ENCODE data around the gene STAMBP. TPM values are rescaled to one million over a fixed set of nuclear protein-coding genes. Genes with fewer than 3 reads are reported as not detected.

Gene STAMBP
- total RNA-seq, 2 donors from 2014 or later: 22.1 to 25.3 TPM

DNA sequence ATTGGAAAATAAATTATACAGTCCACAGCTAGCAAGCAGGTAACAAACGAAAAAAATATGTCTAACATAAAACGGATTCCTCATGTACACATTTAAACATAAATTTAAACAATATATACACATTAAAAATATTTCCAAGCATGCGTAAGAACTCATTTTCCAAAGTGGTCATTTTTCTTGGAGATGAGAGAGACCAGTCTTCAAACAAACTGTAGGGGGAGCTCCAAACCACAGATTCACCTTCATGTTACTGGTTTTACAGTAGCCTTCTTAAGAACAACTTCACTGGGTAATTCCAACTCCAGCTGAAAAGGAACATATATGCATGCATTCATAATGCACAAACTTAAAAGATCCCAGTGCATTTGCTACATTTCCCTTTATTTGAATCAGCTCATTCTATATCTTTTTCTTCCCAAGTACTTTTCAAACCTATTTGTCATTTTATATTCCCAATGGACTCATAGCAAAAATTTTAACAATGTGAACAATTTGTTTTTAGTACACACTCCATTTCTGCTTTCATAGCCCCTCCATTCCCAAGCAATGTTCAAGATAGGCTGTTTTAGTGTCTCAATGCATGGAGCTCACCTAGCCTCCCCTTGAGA lies 4.7 kb upstream of the STAMBP start:
- no peak overlapping the region for H3K4me3 Mint-ChIP-seq

DNA sequence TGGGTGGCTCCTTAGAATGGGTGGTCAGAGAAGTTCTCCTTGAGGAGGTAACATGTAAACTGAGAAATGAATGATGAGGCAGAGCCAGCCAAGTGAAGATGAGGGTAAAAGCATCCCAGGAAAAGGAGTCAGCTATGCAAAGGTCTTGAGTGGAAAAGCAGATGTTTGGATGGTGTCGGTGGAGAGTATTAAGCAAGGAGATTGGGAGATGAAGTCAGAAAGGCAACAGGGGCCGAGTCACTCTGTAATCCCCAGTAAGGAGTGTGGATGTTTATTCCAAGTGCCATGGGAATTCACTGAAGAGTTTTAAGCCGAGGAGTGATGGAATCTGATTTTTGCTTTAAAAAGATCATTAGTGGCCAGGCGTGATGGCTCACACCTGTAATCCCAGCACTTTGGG lies 3.4 kb upstream of the STAMBP start:
- H3K4me3 Mint-ChIP-seq: no peak overlapping the region
- no peak overlapping the region for H3K27ac Mint-ChIP-seq
- ATAC-seq (no peak), DNase-seq (no peak)
- no peaks in the 10 kb centered on the region for H3K9me3 ChIP-seq (ENCODE audit: control insufficient read depth, low read length, poor library complexity, severe bottlenecking)
- H3K4me1 Mint-ChIP-seq: peaks cover 27% of the 10 kb centered on the region
- peaks cover 6% of the 10 kb centered on the region for H3K27me3 Mint-ChIP-seq
- peaks cover 2% of the 10 kb centered on the region for H3K36me3 Mint-ChIP-seq (ENCODE audit: low read depth)

More for the DNA sequence above, 4.7 kb upstream of the STAMBP start:
- no peaks in the 10 kb centered on the region for H3K9me3 ChIP-seq (ENCODE audit: control insufficient read depth, low read length, poor library complexity, severe bottlenecking)
- peaks cover 2% of the 10 kb centered on the region for H3K36me3 Mint-ChIP-seq (ENCODE audit: low read depth)
- DNase-seq (no peak), ATAC-seq (peak; percentile 31)
- peak overlapping the region; percentile 75 for H3K27ac Mint-ChIP-seq
- H3K4me1 Mint-ChIP-seq: peaks cover 14% of the 10 kb centered on the region
- H3K27me3 Mint-ChIP-seq: peaks cover 10% of the 10 kb centered on the region

DNA sequence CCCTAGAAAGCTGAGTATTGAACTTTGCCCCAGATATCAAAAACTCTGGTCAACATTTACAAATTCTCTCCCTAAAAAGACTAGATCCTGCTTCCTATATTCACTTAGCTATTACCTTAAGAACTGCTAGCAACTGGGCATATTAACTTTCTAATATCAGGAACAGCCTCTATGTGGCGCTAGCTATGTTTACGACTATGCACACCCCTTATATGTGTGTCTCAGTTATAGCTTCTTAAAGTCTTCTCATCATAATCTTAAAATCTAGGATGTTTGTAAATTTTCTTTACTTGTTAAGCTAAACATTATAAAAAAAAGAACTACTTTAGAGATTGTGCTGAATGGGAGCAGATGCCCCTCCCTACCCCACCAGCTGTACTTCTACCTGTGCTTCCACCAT lies 1.7 kb upstream of the STAMBP start:
- Mint-ChIP-seq H3K27me3 (no peaks in the 10 kb centered on the region), H3K27ac (no peak overlapping the region), H3K4me1 (peaks cover 33% of the 10 kb centered on the region), H3K36me3 (ENCODE audit: low read depth) (peaks cover 2% of the 10 kb centered on the region), H3K4me3 (no peak overlapping the region)
- H3K9me3 ChIP-seq (ENCODE audit: control insufficient read depth, low read length, poor library complexity, severe bottlenecking): no peaks in the 10 kb centered on the region
- no peak for ATAC-seq
- no peak for DNase-seq

DNA sequence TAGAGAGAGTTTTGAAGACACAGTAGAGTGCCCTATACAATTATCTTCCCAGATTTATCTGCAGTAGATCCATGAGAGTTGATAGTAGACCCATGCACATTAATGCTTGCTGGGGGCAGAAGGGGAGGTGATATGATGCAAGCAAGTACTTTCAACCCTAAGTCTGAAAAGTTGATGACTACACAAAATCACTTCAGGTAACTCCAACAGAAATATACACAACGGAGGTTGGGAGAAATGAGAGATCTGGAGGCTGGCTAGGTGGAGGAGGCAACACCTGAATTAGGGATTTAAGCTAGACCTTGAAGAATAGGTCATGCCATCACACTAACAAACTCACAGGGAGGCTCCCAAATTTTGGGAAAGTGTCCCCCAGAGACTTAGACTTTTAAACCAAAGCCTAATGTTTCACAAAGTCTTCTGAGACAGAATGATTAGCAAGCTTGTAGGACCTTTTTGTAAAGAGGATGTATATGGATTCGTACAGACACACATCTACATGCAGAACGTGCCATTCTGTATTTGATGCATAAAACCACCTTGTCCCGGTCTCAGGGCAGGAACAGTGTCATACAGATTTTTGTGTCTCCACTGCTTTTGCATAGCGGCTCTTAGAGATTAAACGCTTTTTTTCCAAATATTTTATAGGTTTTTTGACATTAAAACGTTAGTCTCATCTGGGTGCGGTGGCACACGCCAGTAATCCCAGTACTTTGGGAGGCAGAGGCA lies 937 bp upstream of the STAMBP start:
- Mint-ChIP-seq H3K27me3 (no peaks in the 10 kb centered on the region), H3K4me1 (peaks cover 38% of the 10 kb centered on the region), H3K36me3 (ENCODE audit: low read depth) (peaks cover 5% of the 10 kb centered on the region), H3K4me3 (peak overlapping the region; percentile 66), H3K27ac (peak overlapping the region; percentile 98)
- ATAC-seq: no peak
- no peak for DNase-seq
- no peaks in the 10 kb centered on the region for H3K9me3 ChIP-seq (ENCODE audit: control insufficient read depth, low read length, poor library complexity, severe bottlenecking)

DNA sequence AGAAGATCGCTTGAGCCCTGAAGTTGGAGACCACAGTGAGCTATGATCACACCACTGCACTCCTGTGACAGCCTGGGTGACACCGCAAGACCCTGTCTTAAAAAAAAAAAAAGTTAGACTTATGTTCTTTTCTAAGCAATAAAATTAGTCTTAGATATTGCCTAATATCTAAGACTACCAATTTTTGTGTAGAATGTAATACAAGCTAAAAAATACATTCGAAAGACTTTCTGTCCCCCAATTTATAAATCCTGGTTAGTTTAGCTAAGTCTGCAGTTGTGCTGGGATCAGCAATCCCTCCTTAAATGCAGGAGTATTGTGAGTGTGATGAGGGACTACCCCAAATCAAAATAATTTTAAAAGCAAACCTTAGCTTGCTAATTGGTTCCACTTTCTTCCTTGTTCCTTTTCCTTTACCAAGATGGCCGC lies 358 bp upstream of the STAMBP start:
- Mint-ChIP-seq H3K4me1 (peaks cover 39% of the 10 kb centered on the region), H3K4me3 (peak overlapping the region; percentile 99), H3K36me3 (ENCODE audit: low read depth) (peaks cover 6% of the 10 kb centered on the region), H3K27ac (peak overlapping the region; percentile 98), H3K27me3 (no peaks in the 10 kb centered on the region)
- ATAC-seq (no peak), DNase-seq (no peak)
- H3K9me3 ChIP-seq (ENCODE audit: control insufficient read depth, low read length, poor library complexity, severe bottlenecking): no peaks in the 10 kb centered on the region

DNA sequence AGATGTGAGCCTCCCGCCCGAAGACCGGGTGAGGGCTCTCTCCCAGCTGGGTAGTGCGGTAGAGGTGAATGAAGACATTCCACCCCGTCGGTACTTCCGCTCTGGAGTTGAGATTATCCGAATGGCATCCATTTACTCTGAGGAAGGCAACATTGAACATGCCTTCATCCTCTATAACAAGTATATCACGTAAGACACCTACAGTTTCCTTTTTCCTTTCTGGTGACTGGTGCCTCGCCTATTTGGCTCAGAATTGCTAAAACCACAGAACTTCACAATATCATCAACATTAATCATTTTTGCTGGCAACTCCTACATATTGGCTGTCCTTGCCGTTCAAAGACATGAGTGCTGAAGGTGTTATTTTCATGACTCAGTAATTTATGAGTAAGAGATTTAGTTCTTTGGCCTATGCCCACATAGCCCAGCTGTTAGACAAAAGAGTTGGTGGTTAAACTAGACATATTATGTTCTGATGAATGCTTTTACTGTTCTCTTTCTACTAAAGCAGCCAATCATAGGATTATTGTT lies 2.2 kb downstream of the STAMBP start:
- ATAC-seq (peak; percentile 4), DNase-seq (no peak)
- H3K36me3 Mint-ChIP-seq (ENCODE audit: low read depth): peaks cover 12% of the 10 kb centered on the region
- no peaks in the 10 kb centered on the region for H3K27me3 Mint-ChIP-seq
- H3K27ac Mint-ChIP-seq: peak overlapping the region; percentile 98
- H3K4me3 Mint-ChIP-seq: peak overlapping the region; percentile 68
- peaks cover 41% of the 10 kb centered on the region for H3K4me1 Mint-ChIP-seq
- no peaks in the 10 kb centered on the region for H3K9me3 ChIP-seq (ENCODE audit: control insufficient read depth, low read length, poor library complexity, severe bottlenecking)

DNA sequence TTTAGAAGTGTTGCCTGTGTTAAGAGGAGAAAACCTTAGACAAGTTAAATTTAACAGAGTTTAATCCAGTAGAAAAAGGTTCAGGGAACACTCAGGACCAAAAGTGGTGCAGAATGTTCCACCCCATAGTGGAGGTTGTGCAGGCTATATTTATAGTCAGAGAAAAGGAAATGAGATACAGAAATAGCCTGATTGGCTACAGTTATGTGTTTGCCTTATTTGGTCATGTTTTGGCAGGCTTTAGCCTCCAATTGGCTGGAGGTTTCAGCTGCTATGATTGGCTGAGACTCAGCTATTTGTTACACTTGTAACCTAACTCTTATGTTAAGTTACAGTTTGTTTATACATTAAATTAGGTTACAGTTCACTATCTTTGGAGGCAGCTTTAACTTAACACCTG lies 4.2 kb downstream of the STAMBP start:
- no peaks in the 10 kb centered on the region for H3K9me3 ChIP-seq (ENCODE audit: control insufficient read depth, low read length, poor library complexity, severe bottlenecking)
- H3K4me3 Mint-ChIP-seq: no peak overlapping the region
- H3K27me3 Mint-ChIP-seq: no peaks in the 10 kb centered on the region
- peak overlapping the region; percentile 11 for H3K27ac Mint-ChIP-seq
- no peak for ATAC-seq
- peaks cover 41% of the 10 kb centered on the region for H3K4me1 Mint-ChIP-seq
- peaks cover 14% of the 10 kb centered on the region for H3K36me3 Mint-ChIP-seq (ENCODE audit: low read depth)
- no peak for DNase-seq

DNA sequence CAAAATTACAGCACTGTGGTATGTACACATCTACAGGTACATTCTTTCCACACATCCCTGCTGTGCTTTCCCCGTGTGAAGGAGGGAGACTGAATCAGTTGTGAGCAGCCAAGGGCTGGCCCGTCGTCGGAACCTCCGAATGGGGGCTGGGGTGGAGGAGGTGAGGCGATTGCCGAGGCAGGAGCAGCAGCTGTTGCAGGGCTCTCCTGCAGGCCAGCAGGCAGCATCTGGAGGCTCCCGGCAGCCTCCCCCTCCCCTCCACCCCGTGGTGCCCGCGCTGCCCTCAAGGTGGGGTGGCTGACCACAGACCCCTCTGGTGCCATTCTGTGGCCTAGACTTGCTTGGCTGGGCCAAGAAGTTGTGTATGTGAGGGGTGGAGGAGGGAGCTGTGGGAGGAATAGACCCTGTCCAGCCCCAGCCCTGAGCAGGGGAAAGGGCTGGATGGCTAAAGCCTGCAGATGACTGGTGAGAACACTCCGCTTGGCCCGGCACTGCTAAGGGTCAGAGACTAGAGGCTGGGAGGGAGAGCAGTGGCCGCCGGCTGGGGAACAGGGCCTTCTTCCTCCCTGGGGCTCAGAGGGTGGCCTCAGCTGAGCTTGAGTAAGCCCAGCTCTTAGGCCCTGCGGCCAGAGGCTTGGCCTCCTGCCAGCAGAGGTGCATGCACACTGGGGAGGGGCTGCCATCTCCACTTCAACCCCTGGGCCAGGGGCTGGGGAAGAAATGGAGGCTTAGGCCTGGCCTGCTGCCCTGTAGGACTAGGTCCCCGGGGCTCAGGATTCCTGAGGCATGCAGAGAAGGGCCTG lies 7.6 kb downstream of the STAMBP start:
- Mint-ChIP-seq H3K27ac (no peak overlapping the region), H3K4me1 (peaks cover 42% of the 10 kb centered on the region), H3K27me3 (no peaks in the 10 kb centered on the region), H3K36me3 (ENCODE audit: low read depth) (peaks cover 19% of the 10 kb centered on the region), H3K4me3 (no peak overlapping the region)
- no peak for ATAC-seq
- DNase-seq: no peak
- no peaks in the 10 kb centered on the region for H3K9me3 ChIP-seq (ENCODE audit: control insufficient read depth, low read length, poor library complexity, severe bottlenecking)

DNA sequence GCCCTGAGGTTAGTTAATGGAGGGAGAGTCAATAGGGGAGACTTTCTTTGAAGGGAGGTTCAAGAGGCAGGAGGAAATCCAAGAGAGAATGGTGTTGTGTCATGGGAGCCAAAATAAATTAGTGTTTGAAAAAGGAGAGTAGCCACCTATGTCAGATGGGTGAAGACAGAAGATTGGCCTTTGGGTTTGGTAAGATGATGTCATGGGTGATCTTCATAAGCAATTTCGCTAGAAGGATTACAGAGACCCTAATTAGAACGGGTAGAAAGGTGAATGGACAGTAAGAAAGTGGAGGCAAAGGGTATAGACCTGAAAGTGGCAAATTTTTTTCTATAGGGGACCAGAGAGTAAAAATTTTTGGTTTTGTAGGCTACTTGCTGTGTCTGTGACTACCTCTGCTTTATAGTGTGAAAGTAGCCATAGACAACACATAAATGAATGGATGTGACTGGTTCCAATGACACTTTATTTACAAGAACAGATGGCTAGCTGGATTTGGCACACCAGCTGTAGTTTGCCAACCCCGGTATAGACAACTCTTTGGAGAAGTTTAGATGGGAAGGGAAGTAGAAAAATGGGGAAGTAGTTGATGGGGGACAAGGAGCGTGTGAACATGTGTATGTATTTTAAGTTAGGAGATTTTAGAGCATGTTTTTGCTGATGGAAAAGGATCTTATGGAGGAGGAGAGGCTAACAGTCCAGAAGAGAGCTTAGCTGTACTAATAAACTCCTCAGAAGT lies 9.3 kb downstream of the STAMBP start:
- no peaks in the 10 kb centered on the region for H3K27me3 Mint-ChIP-seq
- H3K36me3 Mint-ChIP-seq (ENCODE audit: low read depth): peaks cover 15% of the 10 kb centered on the region
- peaks cover 36% of the 10 kb centered on the region for H3K4me1 Mint-ChIP-seq
- H3K27ac Mint-ChIP-seq: peak overlapping the region; percentile 32
- no peak for DNase-seq
- ATAC-seq: no peak
- no peak overlapping the region for H3K4me3 Mint-ChIP-seq
- H3K9me3 ChIP-seq (ENCODE audit: control insufficient read depth, low read length, poor library complexity, severe bottlenecking): no peaks in the 10 kb centered on the region

DNA sequence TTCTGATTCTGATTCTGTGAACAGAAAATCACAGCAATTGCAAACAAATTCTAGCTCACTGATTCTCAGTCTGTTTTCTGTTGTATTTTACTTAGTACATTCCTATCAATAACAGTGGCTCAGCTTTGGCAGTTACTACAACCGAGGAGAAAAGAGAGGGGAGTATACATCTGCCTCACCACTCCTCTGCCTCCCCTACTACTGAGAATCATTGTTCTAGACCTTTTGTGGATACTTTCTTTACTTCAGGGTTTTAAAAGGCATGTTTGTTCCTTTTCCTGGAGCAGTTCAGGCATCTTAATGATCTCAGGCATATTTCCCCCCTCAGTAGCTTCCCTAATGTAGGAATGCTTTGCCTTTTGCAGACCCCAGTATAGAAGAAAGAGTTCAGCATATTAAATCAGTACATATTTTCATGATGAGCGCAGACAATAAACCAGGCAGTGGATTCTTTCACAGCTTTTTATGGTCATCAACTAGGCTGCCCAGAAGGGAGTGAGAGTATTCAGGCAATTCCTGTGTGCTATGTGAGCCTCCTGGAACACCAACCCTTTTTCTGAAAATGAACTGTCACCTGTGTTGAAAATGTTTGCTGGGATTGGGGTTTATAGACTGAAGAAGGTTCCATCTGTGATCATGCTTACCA lies 10.3 kb downstream of the STAMBP start:
- ATAC-seq (no peak), DNase-seq (no peak)
- Mint-ChIP-seq H3K4me3 (no peak overlapping the region), H3K36me3 (ENCODE audit: low read depth) (peaks cover 15% of the 10 kb centered on the region), H3K27ac (peak overlapping the region; percentile 32), H3K4me1 (peaks cover 36% of the 10 kb centered on the region), H3K27me3 (no peaks in the 10 kb centered on the region)
- no peaks in the 10 kb centered on the region for H3K9me3 ChIP-seq (ENCODE audit: control insufficient read depth, low read length, poor library complexity, severe bottlenecking)

DNA sequence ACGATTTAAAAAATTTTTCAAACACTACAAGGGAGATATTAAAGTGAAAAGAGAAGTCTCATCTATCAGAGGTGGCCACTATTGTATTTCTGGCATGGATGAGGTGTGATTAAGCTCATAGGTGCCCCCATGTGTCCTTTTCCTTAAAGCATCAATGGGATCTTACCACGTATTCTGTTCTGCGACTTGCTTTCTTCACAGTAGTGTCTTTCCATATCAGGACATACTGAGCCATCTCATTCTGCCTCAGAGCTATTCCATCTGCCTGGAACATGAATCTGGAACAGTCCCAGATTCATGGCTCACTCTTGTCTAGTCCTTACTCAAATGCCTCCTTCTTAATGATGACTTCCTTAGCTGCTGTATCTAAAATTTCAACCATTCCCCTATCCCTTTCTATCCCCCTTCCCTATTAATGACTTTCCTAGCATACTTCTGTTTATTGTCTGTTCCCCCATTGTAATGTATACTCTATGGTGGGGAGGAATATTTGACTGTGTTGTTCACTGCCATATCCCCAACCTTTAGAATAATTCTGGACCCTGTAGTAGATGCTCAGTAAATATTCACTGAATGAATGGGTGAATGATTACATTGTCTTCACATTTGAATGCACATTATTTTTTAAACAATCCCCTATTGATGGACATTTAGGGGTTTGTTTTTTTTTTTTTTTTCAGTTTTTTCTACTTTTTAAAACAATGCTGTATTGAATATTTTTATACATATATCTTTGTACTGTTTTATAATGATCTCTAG lies 11.1 kb downstream of the STAMBP start:
- ATAC-seq (no peak), DNase-seq (no peak)
- H3K9me3 ChIP-seq (ENCODE audit: control insufficient read depth, low read length, poor library complexity, severe bottlenecking): no peaks in the 10 kb centered on the region
- Mint-ChIP-seq H3K4me3 (no peak overlapping the region), H3K36me3 (ENCODE audit: low read depth) (peaks cover 13% of the 10 kb centered on the region), H3K27me3 (no peaks in the 10 kb centered on the region), H3K27ac (no peak overlapping the region), H3K4me1 (peaks cover 32% of the 10 kb centered on the region)

Measured in T-helper 17 cell (primary cell).